WERI-Rb-1 (cell line): ENCODE data around the gene NLGN1.

Experiments
- DNase-seq: peaks from one replicate; pipeline ENCODE4 v3.0.0-alpha.2; 2020
- H3K27ac ChIP-seq: fragments of 250-450 bp; sonication (Bioruptor Pico); 2 replicates; pipeline ENCODE4 v1.5.1; 2020; ENCODE audit warnings: mild to moderate bottlenecking, moderate library complexity
- H3K27me3 ChIP-seq: fragments of 250-450 bp; sonication (Bioruptor Pico); 2 replicates; pipeline ENCODE4 v1.5.1; 2021; ENCODE audit warnings: mild to moderate bottlenecking, low read depth, moderate library complexity; ENCODE audit not compliant: insufficient read depth, severe bottlenecking
- H3K36me3 ChIP-seq: fragments of 250-450 bp; sonication (Bioruptor Pico); 2 replicates; pipeline ENCODE4 v1.5.1; 2020; ENCODE audit warnings: mild to moderate bottlenecking, moderate library complexity
- H3K4me3 ChIP-seq: 2 replicates; pipeline ENCODE4 v1.5.1; 2011; ENCODE audit warnings: low read depth, mild to moderate bottlenecking, control low read depth, low read length
- H3K9me3 ChIP-seq: fragments of 250-450 bp; sonication (Bioruptor Pico); 2 replicates; pipeline ENCODE4 v1.5.1; 2021; ENCODE audit warnings: mild to moderate bottlenecking, moderate library complexity; ENCODE audit not compliant: severe bottlenecking
- TF ChIP-seq, protein P1 (sequence below): IDR thresholded peaks from 2 replicates; pipeline ENCODE4 v1.5.1; 2011; ENCODE audit warnings: low read depth, mild to moderate bottlenecking, control low read depth, inconsistent platforms, low read length

The NLGN1 gene

DNA sequence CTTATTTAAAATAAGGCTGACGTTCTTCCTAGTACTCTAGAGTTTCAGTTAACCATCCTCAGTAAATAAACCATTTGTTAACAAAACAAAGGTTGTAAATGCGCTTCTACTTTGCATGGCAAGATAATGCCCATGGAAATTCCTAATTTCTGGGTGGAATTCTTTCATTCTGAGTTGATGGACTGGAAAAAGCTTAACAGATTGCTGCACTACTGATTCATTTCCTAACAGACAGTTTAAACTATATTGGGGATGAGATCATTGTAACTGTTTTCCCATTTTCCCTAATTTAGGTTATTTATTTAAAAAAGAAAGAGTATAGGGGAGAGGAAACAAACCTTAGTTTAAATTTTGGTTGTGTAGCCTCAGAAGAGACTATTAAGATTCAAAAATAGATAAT is 342.2 kb downstream of the NLGN1 start:
- no peaks in the 10 kb centered on the region for H3K27me3 ChIP-seq
- TF ChIP-seq, protein P1, sequence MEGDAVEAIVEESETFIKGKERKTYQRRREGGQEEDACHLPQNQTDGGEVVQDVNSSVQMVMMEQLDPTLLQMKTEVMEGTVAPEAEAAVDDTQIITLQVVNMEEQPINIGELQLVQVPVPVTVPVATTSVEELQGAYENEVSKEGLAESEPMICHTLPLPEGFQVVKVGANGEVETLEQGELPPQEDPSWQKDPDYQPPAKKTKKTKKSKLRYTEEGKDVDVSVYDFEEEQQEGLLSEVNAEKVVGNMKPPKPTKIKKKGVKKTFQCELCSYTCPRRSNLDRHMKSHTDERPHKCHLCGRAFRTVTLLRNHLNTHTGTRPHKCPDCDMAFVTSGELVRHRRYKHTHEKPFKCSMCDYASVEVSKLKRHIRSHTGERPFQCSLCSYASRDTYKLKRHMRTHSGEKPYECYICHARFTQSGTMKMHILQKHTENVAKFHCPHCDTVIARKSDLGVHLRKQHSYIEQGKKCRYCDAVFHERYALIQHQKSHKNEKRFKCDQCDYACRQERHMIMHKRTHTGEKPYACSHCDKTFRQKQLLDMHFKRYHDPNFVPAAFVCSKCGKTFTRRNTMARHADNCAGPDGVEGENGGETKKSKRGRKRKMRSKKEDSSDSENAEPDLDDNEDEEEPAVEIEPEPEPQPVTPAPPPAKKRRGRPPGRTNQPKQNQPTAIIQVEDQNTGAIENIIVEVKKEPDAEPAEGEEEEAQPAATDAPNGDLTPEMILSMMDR, result no peak
- no peak for DNase-seq

DNA sequence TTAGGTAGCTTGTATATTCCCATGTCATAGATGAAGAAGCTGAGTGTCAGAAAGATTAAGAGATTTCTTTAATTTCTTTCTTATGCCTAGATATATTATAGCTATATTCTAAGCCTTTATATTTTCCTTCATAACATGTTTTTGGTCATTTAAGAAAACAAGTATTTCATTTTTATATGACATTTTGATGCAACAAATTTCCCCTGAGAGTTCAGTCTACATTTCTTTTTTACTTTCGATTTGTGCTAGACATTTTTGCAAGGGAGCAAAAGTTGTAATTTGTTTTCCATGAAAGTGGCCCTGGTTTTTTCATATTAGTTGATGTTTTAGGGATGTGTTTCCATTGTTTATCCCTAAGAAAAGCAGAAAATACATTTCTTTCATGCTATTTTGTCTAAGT is 344.9 kb downstream of the NLGN1 start:
- no peaks in the 10 kb centered on the region for H3K36me3 ChIP-seq
- H3K9me3 ChIP-seq, result no peaks in the 10 kb centered on the region
- TF ChIP-seq, protein P1, result no peak
- H3K4me3 ChIP-seq, result no peak overlapping the region
- DNase-seq, result no peak
- H3K27me3 ChIP-seq, result no peaks in the 10 kb centered on the region
- H3K27ac ChIP-seq, result no peak overlapping the region

More for the DNA sequence above, 342.2 kb downstream of the NLGN1 start:
- Histone ChIP-seq H3K9me3 (no peaks in the 10 kb centered on the region), H3K27ac (no peak overlapping the region), H3K36me3 (no peaks in the 10 kb centered on the region), H3K4me3 (no peak overlapping the region)

DNA sequence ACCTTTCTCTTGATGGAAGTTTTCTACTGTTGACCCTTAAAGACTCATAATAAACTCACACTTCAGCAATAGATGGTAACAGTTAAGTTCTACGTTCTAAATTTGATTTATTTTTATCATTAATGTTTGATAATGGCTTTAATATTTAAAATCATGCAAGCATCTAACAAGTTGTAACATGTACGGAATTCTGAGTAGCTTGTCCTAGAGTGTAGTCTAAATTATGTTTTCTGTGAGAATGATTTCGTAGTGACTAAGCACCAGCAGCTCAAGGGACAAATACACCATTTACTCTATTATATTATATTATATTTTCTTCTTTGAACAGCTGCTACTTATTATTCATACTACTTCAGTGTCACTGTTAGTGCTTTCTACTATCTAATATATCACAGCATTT is 345.6 kb downstream of the NLGN1 start:
- Histone ChIP-seq H3K4me3 (no peak overlapping the region), H3K36me3 (no peaks in the 10 kb centered on the region), H3K9me3 (no peaks in the 10 kb centered on the region), H3K27me3 (no peaks in the 10 kb centered on the region), H3K27ac (no peak overlapping the region)
- TF ChIP-seq, protein P1, result no peak
- no peak for DNase-seq

DNA sequence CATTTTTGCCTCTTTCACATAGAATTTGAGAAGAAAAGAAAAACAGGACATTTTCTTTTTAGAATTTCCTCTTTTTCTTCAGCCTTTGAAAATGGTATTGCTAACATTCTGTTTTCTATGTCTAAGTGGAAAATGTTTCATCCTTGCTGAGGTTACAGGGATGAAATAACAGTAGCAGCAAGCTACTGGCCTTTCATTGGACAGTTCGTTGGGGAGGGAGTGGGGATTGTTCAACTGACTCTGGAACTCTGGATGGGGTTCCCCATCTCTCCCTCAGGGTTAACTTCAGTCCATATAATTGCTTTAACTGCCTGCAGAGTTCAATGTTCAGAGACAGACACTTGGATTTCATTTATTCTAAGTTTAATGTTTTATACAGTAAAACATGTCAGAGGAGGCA is 346.0 kb downstream of the NLGN1 start:
- no peaks in the 10 kb centered on the region for H3K9me3 ChIP-seq
- no peak overlapping the region for H3K4me3 ChIP-seq
- H3K36me3 ChIP-seq, result no peaks in the 10 kb centered on the region
- DNase-seq, result no peak
- no peak overlapping the region for H3K27ac ChIP-seq
- no peaks in the 10 kb centered on the region for H3K27me3 ChIP-seq
- TF ChIP-seq, protein P1, result no peak

DNA sequence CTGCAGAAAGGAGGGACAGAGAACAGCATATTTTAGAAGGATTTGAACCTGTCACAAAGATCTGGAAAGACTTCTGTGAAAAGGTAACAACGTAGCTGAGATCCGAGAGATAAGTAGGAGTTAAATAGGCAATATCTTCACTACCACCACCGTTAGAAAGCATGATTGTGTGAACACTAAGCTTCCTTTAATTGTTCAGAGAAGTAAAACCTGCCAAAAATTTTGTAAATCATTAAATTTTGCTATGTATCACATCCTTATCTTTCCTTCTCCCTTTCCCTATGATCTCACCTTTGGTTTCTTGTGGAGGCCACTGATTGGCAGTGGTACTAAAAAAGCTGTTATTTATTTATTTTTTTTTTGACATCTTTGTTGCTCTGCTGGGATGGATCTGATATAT is 346.9 kb downstream of the NLGN1 start:
- Histone ChIP-seq H3K27ac (no peak overlapping the region), H3K4me3 (no peak overlapping the region), H3K9me3 (no peaks in the 10 kb centered on the region), H3K36me3 (no peaks in the 10 kb centered on the region), H3K27me3 (no peaks in the 10 kb centered on the region)
- no peak for DNase-seq
- TF ChIP-seq, protein P1, result no peak

DNA sequence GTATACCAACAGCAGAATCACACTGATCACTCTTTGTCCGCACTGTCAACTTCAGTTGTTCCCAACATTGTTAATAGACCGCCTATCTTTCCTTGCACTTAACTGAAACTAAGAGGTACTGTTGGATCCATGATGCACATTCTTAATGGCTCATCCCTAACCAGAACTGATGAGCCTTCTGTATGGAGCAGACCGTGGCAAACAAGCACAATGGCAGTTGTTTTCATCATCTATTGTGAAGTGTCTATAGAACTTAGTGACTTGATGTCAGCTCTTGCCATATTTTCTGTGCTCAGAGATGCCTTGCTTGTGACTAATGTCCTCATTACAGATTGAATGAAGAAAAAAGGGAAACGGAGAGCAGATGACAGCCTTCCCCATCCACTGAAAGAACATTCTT is 347.4 kb downstream of the NLGN1 start:
- H3K9me3 ChIP-seq, result no peaks in the 10 kb centered on the region
- TF ChIP-seq, protein P1, result no peak
- H3K27me3 ChIP-seq, result no peaks in the 10 kb centered on the region
- H3K36me3 ChIP-seq, result no peaks in the 10 kb centered on the region
- no peak overlapping the region for H3K27ac ChIP-seq
- H3K4me3 ChIP-seq, result no peak overlapping the region
- DNase-seq, result no peak
